Left hindlimb (tissue), 1 donor: ENCODE results near the gene LIPC.

Experiments
- DNase-seq: peaks from one replicate; pipeline ENCODE4 v3.0.0-alpha.2; 2018

The LIPC gene

DNA sequence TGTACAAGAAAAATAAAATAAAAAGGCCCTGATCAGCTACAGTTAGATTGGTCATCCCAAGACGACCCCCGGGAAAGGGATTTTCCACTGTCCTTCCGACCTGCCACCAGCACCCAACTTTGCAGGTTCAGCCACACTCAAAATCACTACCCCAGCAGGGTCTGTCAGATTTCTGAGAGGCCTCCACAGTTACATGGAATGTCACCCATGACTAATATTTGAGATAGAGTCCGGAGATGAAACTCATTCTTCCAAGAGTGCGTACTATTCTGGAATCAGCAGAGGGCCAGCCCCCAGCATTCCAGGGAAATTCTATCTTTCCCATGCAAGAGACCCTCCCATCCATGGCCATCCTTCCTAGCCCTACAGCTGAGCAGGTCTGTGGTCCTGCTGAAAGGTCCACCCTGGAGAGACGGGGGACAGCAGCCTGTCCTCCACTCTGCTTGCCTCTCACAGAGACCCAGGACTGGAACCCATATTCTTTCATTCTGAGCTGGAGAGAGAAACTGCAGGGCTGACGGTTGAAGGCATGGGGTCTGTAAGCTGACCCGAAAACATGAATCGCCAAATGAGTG lies 5.8 kb downstream of the LIPC start:
- no peak for DNase-seq

DNA sequence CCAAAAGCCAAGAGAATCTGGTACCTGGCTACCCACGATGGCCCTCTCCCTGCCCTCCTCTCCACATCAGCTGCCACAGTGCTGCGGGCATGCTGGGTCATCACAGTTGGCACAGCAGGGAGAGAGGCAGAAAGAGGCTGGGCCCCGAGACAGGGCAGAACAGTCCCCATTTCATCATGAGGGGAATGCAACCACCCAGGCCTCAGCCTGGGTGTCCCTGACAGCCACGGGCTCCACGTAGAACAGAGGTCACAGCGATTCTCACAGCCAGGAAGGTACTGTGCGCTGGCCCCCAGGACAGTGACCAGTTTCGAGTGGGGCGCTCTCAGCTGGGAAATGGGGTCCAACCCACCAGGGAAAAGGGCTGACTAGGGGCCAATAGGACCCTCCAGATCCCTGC lies 6.3 kb downstream of the LIPC start:
- DNase-seq: no peak

DNA sequence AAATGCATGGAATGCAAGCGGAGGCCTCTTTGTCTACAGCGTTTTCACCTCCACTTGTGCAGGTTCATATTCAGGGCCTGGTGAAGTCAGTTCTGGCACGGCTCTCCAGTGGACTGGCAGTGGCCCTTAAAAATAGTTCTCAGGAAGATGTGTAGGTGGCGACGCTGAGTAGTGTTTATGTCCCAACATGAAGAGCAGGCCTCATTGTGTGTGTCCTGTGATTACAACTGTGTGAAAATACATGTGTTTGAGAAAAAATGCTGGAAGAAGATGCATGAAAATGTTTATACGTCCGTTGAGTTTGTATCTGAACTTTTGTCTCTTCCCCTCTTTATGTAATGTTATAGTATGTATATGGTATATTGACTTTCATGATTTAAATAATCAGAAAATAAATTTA lies 7.2 kb downstream of the LIPC start:
- no peak for DNase-seq

DNA sequence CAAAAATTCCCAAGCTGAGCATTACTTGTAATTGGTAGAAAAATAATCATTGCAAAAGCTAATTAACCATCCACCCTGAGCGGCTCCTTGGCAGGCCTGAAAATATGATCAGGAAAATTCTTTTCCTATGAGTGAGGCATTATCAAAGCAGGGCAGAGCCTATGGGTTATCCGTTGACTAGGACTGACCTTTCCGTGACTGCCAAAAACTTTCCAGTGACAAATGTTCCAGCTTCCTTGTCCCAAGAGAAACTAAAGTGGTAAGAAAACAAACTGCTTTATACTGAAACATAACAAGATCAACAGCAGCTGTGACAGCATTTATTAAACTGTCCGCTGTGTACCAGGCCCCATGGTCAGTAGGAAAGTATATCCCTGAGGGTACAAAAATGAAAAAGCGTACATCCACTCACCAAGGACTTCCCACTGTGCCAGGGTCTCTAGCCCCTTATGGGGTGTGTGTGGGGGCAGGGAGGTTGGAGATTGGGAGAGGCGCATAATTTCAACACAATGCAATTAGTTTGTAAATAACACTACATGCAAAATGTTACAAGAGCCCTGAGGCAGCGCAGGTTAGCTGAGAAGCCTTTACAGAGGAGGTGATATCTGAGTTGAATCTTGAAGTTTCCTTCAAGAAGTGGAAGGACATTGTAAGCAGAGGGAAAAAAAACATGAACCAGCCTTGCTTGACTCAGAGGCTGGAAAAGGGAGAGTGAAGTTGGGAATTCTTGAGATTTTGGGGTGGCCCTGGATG lies 8.5 kb downstream of the LIPC start:
- DNase-seq: no peak

DNA sequence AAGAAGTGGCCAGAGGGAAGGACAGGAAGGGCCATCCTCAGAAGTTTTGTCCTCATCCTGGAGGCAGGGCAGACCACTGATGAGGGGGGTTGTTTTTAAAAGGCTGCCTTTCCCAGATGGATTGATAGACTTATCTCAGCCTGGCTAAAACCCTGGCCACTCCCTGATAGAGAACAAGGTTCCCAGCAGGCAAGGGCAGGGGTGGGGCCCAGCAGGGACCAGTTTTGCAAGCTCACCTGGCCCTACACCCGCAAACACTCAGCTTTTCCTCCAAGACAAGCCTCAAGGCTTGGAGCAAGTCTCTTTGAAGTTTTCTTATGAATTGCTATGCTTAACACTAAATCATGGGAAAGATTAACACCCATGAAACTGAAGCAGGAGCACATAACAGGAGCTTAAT lies 9.1 kb downstream of the LIPC start:
- no peak for DNase-seq

DNA sequence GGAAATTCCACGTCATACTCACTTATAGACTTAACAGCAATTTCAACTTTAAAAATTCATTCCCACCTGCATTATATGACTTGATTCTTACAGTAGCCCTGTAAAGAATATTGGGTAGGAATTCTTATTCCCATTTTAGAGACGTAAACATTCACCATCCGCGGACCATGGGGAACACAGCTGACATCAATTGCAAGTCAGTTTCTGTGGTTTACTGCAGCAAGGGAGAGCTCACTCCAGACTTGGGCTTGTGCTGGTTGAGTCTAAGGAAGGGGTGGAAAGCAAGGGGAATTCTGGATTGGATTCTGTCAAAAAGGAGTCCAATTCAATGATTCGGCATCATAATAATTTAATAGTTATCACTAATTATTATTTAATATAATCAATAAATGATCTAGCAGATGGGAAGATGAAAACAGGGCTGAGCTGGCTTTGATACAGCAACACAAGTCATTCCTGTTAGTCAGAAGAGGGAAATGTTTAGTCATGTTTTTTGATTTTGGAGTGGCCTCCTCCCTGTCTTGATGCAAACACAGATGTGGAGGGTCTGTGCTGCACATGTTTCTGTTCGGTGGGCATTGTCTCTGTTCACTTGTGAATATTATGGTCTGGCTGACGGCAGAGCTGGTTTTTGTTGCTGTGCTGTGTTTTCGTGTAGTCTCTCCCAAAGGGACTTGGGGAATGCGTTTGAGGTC lies 9.7 kb downstream of the LIPC start:
- DNase-seq: no peak

DNA sequence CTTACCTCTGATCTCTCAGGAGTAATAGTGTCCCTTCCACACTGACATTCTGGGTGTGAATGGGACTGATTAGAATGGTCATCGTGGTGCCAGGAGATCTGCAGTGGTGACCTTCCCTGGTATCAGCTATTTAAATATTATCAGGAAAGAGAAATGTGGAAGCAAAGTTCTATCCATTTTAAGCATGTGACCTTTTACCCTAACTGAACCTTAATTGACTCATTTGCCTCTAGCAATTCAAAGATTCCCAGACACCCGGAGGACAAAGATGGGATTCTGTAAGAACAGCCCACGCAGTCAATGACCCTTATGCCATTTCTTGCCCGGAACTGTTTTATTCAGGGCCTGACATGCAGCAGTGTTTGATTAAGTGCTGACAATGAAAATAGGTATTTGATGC lies 10.3 kb downstream of the LIPC start:
- no peak for DNase-seq

DNA sequence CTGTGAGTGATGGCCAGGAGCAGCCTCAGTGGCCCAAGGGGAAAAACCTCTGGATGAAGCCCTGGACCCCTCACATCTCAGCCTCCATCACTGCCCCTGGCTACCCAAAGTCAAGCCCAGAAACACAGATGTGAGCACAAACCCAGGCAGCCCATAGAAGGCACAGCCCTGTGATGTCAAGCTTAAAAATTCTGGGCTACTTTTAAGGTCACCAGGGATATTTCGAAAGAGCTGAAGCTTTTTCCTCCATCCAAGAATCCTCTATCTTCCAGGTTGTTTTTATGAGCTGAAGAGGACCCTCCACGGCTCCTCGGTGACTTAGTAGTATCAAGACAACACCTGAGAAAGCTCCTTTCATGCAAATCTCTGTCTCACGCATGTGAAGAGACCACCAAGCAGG lies 11.5 kb downstream of the LIPC start:
- DNase-seq: no peak

DNA sequence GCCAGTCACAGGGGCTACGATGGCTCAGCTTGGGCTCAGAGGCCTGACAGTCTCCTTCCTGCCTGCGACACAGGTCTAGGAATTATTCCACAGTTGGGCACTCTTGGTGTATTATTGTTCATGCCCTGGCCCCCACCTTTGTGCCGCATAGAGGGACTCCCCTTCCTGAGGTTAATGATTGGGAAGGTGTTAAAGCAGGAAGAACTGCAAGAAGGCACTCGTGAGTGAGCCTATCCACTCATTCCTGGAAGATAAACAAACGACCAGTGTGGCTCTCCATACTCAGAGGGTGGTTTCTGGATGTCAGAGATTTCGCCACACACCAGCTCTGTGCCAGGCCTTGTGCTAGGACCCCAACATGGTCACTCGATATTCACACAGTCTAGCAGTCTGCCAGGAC lies 12.3 kb downstream of the LIPC start:
- no peak for DNase-seq

DNA sequence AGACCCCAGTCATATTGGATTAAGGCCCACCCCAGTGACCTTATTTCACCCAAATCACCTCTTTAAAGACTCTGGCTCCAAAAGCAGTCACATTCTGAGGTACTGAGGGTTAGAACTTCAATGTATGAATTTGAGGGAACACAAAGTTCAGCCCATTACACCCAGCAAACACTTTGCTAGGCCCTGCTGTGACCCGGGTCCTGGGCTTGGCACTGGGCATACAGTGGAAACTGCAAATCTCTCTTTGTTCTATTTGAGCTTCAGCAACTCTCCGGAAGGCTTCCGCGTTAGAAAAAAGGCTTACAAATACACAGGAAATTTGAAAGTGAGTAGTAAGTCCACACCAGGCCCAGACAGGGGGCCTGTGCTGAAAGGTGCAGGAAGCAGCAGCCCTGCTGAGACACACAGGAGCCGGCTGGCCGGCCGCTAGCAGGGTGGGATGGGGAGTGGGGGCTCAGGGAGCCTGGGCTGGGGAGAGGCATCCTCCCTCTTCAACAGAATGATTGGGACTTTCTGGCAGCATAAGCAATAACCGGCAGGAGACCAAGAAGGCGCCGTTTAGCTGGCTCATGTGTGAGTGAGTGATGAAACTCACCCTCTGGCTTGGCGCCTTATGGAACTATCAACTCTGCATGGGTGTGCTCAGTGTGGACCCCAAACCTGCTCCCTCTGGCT lies 13.0 kb downstream of the LIPC start:
- DNase-seq: no peak

DNA sequence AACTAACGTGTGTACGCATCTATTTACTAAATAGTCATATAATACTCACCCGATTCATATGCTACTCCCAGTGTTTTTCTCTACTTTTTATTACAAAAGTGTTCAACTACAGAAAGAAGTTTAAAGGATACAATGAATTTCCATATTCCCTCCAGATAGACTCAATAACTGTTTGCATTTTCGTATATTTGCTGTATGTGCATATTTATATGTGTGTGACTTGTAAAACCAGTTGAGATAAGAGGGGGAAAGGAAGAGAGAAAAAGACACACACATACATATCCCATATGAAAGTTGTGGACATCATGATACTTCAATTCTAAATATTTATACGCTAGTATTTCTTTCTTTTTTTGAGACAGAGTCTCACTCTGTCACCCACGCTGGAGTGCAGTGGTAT lies 14.1 kb downstream of the LIPC start:
- no peak for DNase-seq

DNA sequence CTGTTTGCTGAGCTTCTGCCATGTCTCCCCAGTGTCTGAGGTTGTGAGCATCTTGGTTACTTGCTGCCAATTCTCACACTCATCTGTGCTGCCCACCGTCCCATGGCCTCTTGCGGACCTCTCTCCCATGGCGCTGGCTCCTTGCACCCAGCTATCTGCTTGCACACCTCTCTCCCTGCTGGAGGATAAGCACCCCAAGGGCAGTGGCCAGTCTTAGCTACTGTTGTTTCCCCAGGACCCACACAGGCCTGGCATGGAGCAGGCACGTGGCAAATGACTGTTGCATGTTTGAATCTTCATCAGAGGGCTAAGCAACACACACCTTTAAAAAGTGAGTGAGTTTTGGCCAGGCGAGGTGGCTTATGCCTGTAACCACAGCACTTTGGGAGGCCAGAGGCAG lies 14.7 kb downstream of the LIPC start:
- no peak for DNase-seq

DNA sequence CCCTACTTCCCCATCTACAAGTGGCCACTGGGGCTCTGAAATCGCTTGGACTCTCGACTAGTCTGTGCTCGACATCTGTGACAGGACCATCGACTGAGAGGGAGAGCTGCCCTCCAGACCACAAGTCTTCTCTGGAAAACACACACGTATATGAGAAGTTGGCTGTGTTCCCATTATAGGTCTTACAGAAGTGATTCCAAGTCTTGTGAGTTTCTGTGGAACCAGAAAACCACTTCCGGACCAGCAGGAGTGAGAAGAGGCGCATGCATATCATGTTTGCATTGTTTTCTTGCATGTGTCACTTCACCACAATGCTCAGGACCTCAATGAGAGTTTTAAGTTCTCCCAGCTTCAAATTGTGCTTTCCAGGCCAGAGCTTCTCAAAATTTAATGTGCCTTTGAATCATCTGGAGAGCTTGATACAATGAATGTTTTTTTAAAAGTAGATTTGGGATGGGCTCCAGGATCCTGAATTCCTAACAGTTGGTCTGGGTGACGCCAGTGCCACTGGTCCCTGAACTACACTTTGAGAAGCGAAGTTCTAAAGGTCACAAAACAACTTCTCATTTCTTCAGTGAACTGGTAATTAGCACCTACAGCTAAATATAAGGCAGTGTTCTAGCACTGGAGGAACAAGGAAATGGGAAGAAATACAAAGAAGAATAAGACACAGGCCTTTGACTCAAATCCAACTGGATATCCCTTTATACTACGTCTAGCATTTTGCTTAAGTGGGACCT lies 15.7 kb downstream of the LIPC start:
- no peak for DNase-seq

DNA sequence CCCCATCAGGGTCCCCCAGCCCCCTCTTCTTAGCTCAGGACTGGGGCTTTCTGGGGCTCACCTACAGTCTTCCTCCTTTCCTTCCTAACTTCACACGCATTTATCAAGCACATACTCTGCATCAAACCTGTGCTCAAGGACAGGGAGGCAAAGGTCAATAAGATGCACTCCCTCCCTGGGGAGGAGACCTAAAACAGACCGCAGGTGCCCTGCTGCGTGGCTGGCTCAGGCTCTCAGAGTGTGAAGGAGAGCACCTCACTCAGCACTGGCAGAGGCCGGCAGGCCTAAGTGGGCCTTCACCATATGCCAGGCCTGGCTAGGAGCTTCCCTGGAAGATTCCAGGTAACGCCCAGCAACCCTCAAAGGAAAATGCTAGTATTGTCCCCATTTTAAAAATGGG lies 16.5 kb downstream of the LIPC start:
- no peak for DNase-seq

DNA sequence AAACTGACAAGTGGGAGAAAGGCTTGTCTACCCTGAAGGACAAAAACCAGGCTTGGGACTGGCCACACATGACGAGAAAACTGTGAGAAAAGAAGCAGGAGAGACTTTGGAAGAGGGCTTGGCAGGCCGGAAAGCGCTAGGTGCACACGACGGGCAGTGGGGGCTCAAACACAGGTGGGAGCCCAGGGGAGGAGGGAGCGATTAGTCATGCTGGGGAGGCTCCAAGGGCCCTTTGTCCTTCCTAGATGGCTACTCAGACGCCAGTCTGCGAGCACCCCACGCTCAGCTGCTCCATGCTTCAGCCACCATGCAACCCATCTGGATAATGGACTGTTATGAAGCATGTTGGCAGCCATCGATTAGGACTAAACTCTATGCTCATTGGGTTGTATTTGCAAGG lies 17.1 kb downstream of the LIPC start:
- DNase-seq: no peak

DNA sequence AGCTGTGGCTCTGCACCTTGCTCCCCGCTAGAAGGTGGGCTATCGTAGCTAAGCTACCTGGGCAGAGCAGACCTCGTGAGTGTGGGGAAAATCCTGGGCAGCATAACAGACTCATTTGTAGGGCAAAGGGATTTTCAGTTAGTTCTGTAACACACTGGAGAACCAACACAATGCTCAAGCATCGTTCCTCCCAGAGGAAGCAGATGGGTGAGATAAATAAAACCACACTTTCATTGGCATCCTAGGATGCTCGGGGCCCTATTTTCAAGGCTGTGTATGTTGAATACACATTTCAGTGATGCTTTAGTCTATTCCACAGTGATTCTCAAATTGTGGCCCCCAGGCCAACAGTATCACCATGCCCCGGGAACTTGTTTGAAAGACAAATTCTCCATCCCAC lies 20.0 kb downstream of the LIPC start:
- DNase-seq: no peak

DNA sequence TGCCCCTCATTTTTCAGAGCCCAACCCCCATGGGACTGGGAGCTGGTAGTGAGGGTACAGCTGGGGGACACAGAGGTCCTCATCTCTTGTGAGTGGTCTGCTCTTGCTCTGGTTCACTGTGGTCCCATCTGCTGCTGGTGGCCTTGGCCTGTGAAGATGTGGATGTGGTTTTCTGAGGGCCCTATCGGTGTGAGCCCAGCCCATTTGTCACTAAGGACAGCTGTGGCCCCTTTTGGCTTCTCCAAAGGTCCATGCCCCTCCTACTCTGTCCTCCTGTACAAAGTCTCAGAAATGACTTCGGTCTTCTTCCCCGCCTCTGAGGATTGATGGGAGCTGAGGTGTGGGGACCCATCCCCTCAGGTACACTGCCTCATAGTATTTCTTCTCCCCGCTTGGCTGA lies 21.0 kb downstream of the LIPC start:
- DNase-seq: no peak

DNA sequence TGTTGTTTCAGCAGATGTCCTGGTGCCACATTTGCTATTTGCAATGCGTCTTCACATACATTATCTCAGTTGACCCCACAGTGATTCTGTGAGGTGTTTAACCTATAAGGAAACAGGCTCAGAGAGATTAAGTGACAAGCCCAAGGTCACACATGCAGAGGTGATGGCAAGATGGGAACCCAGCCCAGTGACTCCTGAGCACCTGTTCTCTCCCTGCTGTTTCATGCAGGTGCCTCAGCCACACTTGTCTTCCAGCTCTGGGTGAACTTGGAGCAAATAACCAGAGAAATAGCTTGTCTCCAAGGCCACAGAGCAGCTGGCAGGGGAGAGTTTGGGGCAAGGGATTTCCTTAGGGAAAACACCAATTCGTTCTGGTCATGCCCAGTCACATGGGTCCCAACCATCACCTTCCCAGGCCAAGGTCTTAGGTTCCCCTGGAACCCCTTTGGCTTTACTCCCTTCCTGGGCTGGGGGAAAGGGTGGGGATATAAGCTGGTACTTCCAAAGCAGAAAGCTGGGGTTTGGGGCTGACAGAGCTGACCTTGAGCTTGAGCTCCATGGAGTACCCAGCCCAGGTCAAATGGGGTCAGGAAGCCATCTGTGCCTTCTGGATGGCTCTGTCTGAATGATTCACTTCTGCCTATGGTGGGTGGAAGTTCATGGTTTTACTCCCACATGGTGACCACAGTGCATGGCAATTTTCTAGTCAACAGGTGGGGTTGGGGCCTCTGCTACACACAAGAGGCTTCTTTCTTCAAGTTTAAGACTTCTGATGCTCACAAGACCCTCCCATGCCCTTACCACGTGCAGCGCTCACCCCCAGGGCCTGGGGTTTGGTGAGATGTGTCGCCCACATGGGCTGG lies 22.4 kb downstream of the LIPC start:
- no peak for DNase-seq

DNA sequence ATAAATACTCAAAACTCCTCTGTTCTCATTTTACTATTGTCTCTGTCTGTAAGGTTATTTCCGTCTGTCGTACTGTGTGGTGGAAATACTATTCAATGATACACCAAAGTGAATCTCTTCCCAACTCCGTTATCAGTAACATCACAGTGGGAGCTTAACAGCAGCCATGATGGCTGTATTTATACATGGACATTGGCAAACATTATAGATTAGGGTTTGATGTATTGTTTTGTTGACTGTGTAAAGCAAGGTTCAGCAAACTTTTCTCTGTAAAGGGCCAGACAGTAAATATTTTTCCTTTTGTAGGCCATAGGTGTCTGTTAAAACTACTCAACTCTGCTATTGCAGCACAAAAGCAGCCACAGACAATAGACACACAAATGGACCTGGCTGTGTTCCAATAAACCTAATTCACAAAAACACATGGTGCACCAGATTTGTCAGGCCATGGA lies 23.2 kb downstream of the LIPC start:
- no peak for DNase-seq

DNA sequence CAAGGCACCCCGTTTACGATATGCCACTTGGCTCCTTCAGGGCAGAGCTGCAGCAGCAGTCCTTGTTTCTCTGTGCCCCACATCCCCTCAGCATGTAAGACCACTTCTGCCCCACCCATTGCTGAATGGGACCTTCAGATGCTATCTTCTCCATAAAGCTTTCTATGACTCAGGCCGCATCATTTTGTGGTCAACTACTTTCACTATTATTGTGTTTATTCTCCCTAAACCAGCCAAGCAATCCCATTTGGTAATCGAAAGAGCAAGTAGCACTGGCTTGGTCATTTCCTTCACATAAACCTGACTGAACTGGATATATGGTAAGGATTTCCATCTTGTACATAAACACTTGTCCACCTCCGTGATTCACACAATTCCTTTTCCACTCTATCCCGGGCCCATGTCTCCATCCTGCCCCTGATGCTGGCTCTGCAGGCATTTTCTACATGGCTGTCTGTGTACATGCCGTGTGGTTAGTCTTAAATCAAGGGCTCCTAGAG lies 25.7 kb downstream of the LIPC start:
- no peak for DNase-seq

DNA sequence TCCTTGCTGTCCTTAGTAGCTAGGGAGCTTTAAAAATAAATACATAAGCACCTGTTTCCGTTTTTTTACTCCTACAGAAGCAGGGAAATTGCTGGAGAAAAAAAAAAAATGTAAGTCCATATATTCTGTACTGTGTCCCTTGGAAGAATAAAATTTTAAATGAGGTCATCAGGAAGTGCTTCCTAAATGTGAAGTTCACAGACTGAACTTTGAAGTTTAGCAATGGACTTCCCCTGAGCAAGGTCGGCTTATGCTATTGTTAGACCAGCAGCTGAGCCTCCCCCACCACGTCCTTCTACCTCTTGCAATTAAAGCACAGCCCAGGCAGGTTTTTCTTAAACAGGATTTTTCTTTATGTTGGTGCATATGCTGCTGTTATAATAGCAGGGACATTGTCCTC lies 26.3 kb downstream of the LIPC start:
- DNase-seq: no peak

DNA sequence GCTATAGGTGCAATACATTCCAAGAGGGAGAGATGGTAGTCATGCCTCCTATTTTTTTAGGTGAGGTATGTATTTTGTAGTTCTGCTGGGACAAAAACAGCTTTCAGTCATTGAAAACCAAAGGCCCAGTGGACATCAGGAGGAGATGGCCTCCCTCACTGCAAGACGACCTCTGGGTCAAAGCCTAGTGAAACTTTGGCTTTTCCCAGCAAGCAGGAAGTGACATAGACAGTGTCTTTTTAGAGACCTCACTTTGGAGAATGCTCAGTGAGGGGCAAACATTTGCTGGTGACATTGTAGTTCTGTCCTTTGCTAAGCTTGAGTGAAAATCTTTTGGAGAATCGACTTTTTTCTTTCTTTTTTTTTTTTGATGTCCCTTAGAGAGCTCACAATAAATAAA lies 27.3 kb downstream of the LIPC start:
- DNase-seq: no peak
